ENCODE measurements around the gene PRR15. TPM values are rescaled to one million over a fixed set of nuclear protein-coding genes. Genes with fewer than 3 reads are reported as not detected.

Gene PRR15
- total RNA-seq, 2 experiments from 2014 or later: not detected

DNA sequence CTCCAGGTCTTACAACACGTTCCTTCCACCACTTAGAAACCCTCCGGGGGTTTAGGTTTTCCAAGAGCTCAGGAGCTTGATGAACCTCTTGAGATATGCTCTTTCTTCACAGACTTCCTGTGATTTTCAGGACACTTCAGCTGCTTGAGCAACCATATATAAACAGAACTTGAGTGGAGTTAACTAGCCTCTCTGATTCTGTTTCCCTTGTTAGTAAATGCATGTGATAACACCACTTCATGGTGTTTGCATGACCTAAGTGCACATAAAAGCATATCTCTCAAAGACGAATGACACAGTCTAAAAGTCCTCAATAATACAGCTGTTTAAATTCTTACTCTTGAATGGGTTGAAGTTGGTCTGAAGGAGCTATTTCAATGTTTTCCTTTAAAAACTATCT is 9.9 kb downstream of the PRR15 start:
- no peaks in the 10 kb centered on the region for H3K9me3 ChIP-seq (ENCODE audit: low read length)
- H3K4me2 ChIP-seq (ENCODE audit: low read length): no peak overlapping the region
- DNase-seq (ENCODE audit: low spot score): no peak
- no TSS peak for BruUV-seq (replicated peaks)
- no peaks in the 10 kb centered on the region for H3K4me1 ChIP-seq (ENCODE audit: insufficient read depth, low read length, poor library complexity, severe bottlenecking)
- no peaks in the 10 kb centered on the region for H4K20me1 ChIP-seq (ENCODE audit: insufficient read depth, low read length)
- no peaks in the 10 kb centered on the region for H3K79me2 ChIP-seq (ENCODE audit: insufficient read depth, low read depth, low read length)
- no peak overlapping the region for H2AFZ ChIP-seq (ENCODE audit: low read length)
- H3K27ac ChIP-seq (ENCODE audit: low read depth, low read length, poor library complexity, severe bottlenecking): no peak overlapping the region
- H3K9me2 ChIP-seq (ENCODE audit: insufficient read depth, low read length): no peaks in the 10 kb centered on the region
- POLR2A ChIA-PET: no interaction called here
- intact Hi-C loops (cut with micrococcal nuclease; ENCODE audit: unreplicated experiment): no loop called here
- no peaks in the 10 kb centered on the region for H3K36me3 ChIP-seq (ENCODE audit: insufficient read depth, low read length)
- CTCF ChIA-PET (ENCODE audit: unreplicated experiment): no interaction called here
- TF ChIP-seq, protein P1, sequence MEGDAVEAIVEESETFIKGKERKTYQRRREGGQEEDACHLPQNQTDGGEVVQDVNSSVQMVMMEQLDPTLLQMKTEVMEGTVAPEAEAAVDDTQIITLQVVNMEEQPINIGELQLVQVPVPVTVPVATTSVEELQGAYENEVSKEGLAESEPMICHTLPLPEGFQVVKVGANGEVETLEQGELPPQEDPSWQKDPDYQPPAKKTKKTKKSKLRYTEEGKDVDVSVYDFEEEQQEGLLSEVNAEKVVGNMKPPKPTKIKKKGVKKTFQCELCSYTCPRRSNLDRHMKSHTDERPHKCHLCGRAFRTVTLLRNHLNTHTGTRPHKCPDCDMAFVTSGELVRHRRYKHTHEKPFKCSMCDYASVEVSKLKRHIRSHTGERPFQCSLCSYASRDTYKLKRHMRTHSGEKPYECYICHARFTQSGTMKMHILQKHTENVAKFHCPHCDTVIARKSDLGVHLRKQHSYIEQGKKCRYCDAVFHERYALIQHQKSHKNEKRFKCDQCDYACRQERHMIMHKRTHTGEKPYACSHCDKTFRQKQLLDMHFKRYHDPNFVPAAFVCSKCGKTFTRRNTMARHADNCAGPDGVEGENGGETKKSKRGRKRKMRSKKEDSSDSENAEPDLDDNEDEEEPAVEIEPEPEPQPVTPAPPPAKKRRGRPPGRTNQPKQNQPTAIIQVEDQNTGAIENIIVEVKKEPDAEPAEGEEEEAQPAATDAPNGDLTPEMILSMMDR (conservative IDR thresholded peaks at IDR 0.05; ENCODE audit: low read length): no peak
- TF ChIP-seq EZH2phosphoT487 (IDR thresholded peaks at IDR 0.05; ENCODE audit: borderline replicate concordance, low read depth, low read length): no peak
- H3K4me3 ChIP-seq (ENCODE audit: low read depth, low read length, poor library complexity, severe bottlenecking): no peak overlapping the region

DNA sequence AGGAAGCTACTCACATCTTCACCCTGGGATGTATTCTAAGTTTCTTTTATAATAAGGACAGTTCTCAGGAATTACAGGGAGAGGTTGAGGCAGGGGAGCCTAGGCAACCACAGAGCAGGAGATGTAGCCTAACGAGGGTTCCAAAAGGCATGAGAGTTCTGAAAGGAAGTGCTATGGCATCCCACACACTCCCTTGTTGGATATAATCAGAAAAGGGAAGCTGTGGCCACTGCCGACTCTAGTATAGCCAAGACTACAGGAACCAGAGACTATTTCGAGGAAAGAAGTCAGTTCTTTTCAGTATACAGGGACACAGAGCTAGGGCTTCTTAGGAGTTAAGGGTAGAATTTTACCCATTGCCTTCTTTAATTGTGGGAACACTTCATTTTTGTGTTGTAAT is 11.0 kb downstream of the PRR15 start:
- ChIA-PET CTCF (ENCODE audit: unreplicated experiment) (no interaction called here), POLR2A (interaction anchor here (0.7 kb wide), 1 partner anchor 336 kb away, joined by 3 read pairs; no protein-coding TSS in a partner anchor)
- TF ChIP-seq, protein P1 (conservative IDR thresholded peaks at IDR 0.05; ENCODE audit: low read length): no peak
- no peak for TF ChIP-seq EZH2phosphoT487 (IDR thresholded peaks at IDR 0.05; ENCODE audit: borderline replicate concordance, low read depth, low read length)
- intact Hi-C loops (cut with micrococcal nuclease; ENCODE audit: unreplicated experiment): no loop called here
- no peaks in the 10 kb centered on the region for H3K4me1 ChIP-seq (ENCODE audit: insufficient read depth, low read length, poor library complexity, severe bottlenecking)
- H2AFZ ChIP-seq (ENCODE audit: low read length): no peak overlapping the region
- H3K9me2 ChIP-seq (ENCODE audit: insufficient read depth, low read length): no peaks in the 10 kb centered on the region
- H3K36me3 ChIP-seq (ENCODE audit: insufficient read depth, low read length): no peaks in the 10 kb centered on the region
- no peak overlapping the region for H3K4me2 ChIP-seq (ENCODE audit: low read length)
- DNase-seq (ENCODE audit: low spot score): no peak
- BruUV-seq (replicated peaks): no TSS peak
- no peaks in the 10 kb centered on the region for H3K79me2 ChIP-seq (ENCODE audit: insufficient read depth, low read depth, low read length)
- no peak overlapping the region for H3K27ac ChIP-seq (ENCODE audit: low read depth, low read length, poor library complexity, severe bottlenecking)
- no peak overlapping the region for H3K4me3 ChIP-seq (ENCODE audit: low read depth, low read length, poor library complexity, severe bottlenecking)
- H4K20me1 ChIP-seq (ENCODE audit: insufficient read depth, low read length): no peaks in the 10 kb centered on the region
- no peaks in the 10 kb centered on the region for H3K9me3 ChIP-seq (ENCODE audit: low read length)

DNA sequence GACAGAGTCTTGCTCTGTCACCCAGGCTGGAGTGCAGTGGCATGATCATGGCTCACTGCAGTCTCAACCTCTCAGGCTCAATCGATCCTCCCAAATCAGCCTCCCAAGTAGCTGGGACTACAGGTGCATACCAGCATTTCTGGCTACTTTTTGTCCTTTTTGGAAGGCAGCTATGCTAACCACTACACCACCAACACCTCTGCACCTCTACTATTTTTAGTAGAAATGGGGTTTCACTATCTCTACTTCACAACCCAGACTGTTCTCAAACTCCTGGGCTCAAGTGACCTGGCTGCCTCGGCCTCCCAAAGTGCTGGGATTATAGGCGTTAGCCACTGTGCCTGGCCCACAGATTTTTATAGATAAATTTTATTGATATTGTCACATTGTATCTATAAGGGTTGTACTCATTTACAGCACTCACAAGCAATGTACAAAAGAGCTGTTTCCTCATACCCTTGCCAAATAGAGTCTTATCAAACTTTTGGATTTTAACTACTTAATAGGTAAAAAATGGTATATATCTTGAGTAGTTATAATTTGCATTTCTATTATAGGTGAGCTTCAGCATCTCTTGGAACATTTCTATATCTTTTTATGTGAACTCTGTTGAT is 23.7 kb downstream of the PRR15 start:
- DNase-seq (ENCODE audit: low spot score): no peak
- CTCF ChIA-PET (ENCODE audit: unreplicated experiment): no interaction called here
- no peak overlapping the region for H2AFZ ChIP-seq (ENCODE audit: low read length)
- no peaks in the 10 kb centered on the region for H3K4me1 ChIP-seq (ENCODE audit: insufficient read depth, low read length, poor library complexity, severe bottlenecking)
- no peaks in the 10 kb centered on the region for H4K20me1 ChIP-seq (ENCODE audit: insufficient read depth, low read length)
- BruUV-seq (replicated peaks): no TSS peak
- no peaks in the 10 kb centered on the region for H3K9me2 ChIP-seq (ENCODE audit: insufficient read depth, low read length)
- H3K4me3 ChIP-seq (ENCODE audit: low read depth, low read length, poor library complexity, severe bottlenecking): no peak overlapping the region
- POLR2A ChIA-PET: no interaction called here
- TF ChIP-seq, protein P1 (conservative IDR thresholded peaks at IDR 0.05; ENCODE audit: low read length): no peak
- no peak for TF ChIP-seq EZH2phosphoT487 (IDR thresholded peaks at IDR 0.05; ENCODE audit: borderline replicate concordance, low read depth, low read length)
- H3K9me3 ChIP-seq (ENCODE audit: low read length): no peaks in the 10 kb centered on the region
- H3K79me2 ChIP-seq (ENCODE audit: insufficient read depth, low read depth, low read length): no peaks in the 10 kb centered on the region
- intact Hi-C loops (cut with micrococcal nuclease; ENCODE audit: unreplicated experiment): no loop called here
- H3K27ac ChIP-seq (ENCODE audit: low read depth, low read length, poor library complexity, severe bottlenecking): no peak overlapping the region
- no peak overlapping the region for H3K4me2 ChIP-seq (ENCODE audit: low read length)
- no peaks in the 10 kb centered on the region for H3K36me3 ChIP-seq (ENCODE audit: insufficient read depth, low read length)
